Hematopoietic multipotent progenitor cell treated with erythropoietin and hydrocortisone succinate and interleukin-3 and kit ligand, for 15 days (in vitro differentiated cells): ENCODE measurements around the gene GTF3C6.
"Not testable (repeated sequence)": the region's sequence is repeated elsewhere in the genome, so short reads cannot be mapped to it uniquely, and the experiment has no call there.

Experiments
- DNase-seq: peaks from one replicate; pipeline ENCODE4 v3.0.0-alpha.2; 2015; ENCODE audit warnings: low spot score

The GTF3C6 gene

GRCh38 chr6:110979565-110980101 lies 21.1 kb downstream of the GTF3C6 start:
- no peak for DNase-seq

DNA sequence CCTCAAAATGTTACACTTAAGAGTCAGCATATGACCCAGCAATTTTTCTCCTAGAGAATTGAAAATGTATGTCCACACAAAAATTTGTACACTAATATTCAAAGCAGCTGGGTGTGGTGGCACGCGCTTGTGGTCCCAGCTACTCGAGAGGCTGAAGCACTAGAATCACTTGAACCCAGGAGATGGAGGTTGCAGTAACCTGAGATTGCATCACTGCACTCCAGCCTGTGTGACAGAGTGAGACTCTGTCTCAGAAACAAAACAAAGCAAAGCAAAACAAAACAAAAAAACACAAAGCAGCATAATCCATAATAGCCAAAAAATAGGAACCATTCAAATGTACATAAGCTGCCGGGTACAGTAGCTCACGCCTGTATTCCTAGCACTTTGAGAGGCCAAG lies 21.7 kb downstream of the GTF3C6 start:
- no peak for DNase-seq

DNA sequence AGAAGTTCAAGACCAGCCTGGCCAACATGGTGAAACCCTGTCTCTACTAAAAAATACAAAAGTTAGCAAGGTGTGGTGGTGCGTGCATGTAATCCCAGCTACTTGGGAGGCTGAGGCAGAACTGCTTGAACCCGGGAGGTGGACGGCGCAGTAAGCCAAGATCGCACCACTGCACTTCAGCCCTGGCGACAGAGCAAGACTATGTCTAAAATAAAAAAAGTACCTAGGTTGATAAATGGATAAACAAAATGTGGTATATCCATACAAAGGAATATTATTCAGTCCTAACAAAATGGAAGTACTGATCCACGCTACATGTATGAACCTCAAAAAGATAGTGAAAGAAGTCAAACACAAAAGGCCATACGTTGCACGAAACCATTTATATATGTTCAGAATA lies 22.1 kb downstream of the GTF3C6 start:
- DNase-seq: no peak

- DNase-seq: peak; percentile 24
Observed at GRCh38 chr6:110981202-110981600, 22.7 kb downstream of the GTF3C6 start.

DNA sequence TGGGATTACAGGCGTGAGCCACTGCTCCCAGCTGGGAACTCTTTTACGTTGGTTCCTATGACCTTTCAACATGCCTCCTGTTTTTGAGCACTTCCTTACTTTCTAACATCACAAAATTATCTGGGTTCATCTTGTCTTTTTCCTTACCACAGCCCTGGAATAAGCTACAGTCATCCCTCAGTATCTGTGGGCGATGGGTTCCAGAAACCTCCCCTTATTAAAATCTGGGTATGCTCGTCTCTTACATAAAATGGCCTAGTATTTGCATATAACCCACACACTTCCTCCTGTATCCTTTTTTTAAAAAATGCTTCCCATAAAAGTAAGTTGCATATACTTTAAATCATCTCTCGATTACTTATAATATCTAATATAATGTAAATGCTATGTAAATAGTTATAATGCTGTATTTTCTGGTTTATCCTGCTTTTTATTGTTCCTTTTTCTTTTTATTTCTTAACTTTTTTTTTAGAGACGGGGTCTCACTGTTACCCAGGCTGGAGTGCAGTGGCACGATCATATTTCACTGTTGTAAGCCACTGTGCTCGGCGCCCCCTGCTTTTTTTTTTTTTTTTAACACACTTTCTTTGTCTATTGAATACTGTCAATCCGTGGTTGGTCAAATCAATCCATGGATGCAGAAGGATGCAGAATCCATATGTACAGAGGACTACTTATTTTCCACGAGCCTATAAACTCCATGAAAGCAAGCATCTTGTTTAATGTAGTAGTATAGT lies 32.5 kb downstream of the GTF3C6 start:
- DNase-seq: no peak

- no peak for DNase-seq
Observed at GRCh38 chr6:110996691-110997090, 38.2 kb downstream of the GTF3C6 start.

DNA sequence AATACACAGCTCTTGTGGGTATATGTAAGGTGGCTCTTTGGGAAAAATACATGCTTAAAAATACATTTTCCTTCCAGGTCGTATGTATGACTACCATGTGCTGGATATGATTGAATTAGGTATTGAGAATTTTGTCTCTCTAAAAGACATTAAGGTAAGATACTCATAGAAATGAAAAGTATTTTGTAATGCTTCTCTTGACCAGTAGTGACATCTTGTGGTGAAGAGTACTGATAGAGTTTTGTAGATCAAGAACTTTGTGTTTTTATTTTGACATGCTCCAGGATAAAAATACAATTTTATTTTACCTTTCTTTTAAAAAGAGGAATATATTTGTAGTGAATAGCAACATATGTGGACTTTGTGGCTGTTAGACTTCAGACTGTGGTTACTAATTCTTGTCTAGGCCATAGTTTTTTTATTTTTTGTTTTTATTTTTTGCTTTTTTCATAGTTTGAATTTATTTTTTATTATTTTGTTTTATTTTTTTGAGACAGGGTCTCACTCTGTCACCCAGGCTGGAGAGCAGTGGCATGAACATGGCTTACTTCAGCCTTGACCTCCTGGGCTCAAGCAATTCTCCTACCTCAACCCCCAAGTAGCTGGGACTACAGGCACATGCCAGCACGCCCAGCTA lies 41.2 kb downstream of the GTF3C6 start:
- DNase-seq: peak; percentile 64

DNA sequence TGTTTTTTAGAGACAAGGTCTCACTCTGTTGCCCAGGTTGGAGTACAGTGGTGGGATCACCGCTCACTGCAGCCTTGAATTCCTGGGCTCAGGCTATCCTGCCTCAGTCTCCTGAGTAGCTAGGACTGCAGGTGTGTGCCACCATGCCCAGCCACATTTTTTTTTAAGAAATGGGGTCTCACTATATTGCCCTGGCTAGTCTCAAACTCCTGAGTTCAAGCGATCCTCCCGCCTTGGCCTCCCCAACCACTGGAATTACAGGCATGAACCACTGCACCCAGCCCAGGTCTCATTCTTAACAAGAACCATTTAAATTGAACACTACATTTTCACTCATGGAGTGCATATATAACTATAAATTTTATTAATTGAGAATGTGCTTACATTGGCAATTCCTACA lies 43.8 kb downstream of the GTF3C6 start:
- no peak for DNase-seq

DNA sequence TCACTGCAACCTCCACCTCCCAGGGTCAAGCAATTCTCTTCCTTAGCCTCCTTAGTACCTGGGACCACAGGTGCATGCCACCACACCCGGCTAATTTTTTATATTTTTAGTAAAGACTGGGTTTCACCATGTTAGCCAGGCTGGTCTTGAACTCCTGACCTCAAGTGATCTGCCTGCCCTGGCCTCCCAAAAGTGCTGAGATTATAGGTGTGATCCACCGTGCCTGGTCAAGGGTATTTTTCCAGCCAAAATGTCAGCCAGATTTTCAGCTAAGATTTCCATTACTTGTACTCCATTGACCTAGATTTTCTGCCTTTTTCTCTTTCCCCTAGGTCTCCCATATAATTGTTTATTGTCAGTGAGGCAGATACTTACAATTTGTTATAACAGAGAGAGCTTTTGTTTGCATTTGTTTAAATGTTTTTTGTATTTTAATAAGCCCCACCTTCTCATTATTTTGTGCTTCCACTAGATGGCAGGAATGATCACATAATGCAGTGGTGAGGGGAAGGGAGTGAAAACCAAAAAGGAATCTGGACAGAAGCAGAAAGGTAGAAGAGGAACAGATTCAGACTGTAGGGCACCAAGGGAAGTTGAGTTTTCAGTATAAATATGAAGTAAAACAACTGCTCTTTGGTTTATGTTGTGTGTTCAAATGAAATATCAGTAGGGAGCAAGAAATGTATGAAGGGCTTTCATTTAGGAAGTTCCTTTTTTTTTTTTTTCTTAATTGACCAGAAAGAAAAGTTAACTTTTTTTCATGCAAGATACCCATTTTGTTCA lies 53.0 kb downstream of the GTF3C6 start:
- peak; percentile 37 for DNase-seq

GRCh38 chr6:111012143-111012452 lies 53.6 kb downstream of the GTF3C6 start:
- DNase-seq: no peak

DNA sequence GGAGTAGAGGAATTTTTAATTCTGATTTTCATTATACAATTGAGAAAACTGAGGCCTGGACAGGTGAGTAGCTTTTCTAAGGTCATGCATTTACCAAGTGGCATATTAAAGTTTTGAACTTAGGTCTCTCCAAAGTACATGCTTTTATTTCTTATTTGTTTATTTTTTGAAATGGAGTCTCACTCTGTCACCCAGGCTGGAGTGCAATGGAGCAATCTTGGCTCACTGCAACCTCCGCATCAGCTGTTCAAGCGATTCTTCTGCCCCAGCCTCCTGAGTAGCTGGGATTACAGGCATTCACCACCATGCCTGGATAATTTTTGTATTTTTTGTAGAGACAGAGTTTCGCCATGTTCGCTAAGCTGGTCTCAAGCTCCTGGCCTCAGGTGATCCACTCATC lies 54.0 kb downstream of the GTF3C6 start:
- DNase-seq: not testable (repeated sequence)

- no peak for DNase-seq
Observed at GRCh38 chr6:111013144-111013915, 54.8 kb downstream of the GTF3C6 start.

DNA sequence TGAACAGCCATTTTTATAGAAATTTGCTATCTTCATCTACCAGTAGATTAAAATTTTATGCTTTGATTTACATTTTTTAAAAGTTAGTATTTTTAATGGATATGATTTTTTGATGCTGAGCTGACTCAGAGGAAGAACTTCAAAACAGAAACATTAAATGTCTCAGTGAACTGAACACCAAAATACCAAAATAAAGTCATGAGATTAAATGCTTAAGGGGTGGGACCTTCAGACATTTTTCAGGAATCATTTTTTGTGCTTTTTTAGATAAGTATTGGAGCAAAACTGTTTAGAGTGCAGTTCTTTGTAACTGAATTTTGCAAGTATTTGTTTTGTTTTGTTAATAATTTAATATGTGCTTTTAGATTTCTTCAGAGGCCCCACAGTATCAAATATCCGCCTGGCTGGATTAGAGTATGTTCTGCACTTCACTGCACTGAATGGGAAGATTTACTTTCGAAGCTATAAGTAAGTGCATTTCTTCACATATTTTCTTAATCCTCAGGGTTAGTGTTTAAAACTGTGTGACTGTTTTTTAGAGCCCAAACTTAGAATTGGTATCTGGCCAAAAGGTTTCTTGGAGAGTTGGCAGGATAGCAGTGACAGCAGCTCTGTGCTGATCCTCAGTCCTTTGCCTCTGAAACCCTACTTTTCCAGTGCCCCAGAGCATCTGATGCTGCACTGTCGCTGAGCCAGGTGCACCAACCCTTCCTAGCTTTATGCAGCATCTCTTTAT lies 57.1 kb downstream of the GTF3C6 start:
- no peak for DNase-seq

- not testable (repeated sequence) for DNase-seq
Observed at GRCh38 chr6:111017241-111017640, 58.7 kb downstream of the GTF3C6 start.
